NCI-H345 treated with DMSO at 0.1 percent for 48 hours (cell line): ENCODE measurements around the gene THAP9.
"Not testable (repeated sequence)": the region's sequence is repeated elsewhere in the genome, so short reads cannot be mapped to it uniquely, and the experiment has no call there.

Source experiments
- DNase-seq: peaks from one replicate; lab custom pipeline; 2025; ENCODE audit not compliant: unreplicated experiment; lab: John Stamatoyannopoulos, UW

The THAP9 gene

DNA sequence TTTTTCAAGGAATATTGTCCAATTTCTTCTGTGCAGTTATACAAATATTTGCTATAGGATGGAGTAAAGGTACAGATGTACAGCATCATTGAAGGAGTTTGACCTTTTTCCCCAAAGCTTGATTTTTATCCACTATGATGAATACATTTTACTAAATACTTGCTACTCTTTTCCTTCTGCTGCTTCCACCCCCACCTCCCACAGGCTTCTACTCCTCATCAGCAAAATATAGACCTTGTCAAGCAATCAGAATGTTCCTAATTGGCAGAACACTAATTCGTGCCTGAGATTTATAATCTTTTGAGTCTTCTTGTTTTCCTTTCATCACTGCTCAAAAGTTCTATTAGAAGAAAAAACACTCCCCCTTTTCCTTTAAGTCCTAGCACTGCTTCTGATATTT, 3.8 kb upstream of the THAP9 start:
- no peak for DNase-seq

DNA sequence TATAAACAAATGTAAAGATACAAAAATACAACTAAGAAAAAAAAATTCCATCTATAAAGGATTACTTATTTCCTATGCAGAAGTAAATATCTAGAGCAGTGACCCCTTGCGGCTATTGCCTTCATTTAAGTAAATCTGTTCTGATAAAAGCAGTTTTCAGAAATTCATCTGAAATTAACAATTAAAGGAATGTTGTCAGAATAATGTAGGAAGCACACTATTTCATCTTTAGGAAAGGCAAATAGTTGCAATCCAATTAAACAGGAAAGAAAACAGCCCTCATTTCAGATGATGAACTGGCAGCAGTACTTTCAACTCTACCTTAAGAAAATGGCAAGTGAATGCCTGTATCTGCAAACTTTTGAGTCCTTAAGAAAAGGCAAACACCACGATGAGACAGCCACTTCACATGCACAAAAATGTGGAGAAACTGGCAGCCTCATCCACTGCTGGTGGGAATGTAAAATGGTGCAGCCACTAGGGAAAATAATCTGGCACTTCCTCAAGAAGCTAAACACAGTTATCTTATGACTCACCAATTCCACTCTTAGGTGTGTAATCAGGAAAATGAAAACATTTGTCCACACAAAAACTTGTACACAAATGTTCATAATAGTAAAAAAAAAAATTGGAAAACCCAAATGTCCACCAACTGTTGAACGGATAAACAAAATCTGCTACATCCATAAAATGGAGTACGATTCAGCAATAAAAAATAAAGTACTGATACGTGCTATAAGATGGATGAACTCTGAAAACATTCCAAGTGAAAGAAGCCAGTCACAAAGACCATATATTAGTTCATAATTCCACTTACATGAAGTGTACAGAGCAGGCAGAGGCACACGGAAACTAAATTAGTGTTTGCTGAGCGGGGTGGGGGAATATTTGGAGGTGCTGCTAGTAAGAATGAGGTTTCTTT, 2.0 kb upstream of the THAP9 start:
- DNase-seq, result no peak

DNA sequence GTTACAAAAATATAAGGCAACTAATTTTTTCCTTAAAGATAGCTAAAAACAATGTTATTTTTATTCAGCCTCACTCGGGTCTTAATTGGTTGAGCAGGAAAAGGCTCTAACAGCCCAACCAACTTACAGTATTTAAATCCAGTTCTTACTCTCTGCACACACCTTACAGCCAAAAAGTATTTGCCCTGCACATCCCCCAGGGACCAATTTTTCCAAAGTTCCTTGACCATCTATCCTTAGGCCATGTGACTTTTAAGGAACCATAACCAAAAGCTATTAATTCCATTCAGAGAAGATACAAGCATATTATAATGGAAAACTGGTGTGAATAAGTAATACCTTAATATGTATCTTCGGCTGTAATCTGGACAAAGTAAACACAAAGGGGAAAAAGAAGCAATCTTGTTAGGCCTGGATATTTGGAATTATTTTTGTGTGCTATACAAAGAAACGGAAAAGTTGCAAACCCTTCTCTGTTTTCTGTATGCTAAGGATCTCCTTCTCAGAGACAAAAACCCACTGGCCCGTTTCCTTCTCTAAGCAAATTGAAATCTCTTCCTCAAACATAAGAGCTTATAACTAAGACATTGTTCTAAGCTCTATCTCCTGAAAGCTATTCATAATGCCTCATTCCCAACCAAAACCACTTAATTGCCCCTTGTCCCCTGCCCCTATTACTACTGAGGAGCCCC, 1.0 kb upstream of the THAP9 start:
- DNase-seq, result no peak

DNA sequence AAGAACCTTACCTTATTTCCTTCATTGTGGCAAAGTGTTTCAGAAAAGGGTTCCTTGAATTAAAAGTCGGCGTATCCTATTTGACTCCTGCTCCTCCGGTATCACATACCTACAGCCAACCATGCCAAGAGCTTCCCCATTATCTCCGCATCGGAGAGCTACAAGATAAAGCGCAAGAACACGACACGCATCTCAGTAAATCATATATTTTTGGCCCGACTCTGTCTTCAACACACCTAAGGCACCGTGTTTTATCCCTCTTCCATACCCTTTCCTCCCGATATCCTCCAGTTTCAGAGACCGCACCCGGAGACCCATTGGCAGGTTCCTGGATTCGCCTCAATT, 497 bp upstream of the THAP9 start:
- DNase-seq, result no peak

DNA sequence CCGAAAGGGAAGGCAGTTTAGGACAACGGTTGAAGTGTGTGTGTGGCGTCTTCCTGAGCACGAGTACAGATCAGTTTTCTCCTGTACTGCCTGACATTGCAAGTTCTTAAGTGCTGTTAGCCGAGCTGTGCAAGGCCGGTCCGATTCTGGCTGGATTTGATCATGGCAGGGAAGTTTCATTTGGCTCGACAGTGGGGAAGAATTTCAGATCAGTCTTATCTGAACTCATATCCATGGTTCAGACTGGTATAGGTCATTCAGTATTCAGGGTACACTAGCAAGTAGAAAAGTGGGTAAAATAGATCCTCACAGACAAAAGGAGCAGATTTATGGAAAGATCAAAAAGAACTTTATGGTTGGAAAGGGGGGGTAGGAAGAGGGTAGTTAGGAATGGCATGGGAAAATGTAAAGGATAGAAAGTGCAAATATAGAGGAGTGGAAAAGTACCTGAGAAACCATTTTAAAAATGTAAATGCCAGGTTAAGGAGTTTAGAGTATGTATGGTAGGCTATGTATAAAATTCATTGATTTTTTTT, 716 bp downstream of the THAP9 start:
- no peak for DNase-seq

DNA sequence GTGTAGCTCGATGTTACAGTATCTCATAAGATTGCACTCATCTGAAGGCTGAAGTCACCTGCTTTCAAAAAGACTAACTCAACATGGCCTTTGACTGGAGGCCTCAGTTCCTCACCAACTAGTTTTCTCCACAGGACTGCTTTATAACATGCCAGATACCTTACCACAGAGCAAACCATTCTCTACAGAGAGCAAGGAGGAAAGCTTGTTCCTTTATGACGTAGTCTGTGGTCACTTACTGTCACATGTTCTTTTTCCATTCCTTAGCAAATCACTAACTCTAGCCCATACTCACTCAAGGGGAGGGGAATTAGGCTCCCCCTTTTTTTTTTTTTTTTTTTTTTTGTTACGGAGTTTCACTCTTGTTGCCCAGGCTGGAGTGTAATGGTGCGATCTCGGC, 3.2 kb downstream of the THAP9 start:
- DNase-seq, result no peak

DNA sequence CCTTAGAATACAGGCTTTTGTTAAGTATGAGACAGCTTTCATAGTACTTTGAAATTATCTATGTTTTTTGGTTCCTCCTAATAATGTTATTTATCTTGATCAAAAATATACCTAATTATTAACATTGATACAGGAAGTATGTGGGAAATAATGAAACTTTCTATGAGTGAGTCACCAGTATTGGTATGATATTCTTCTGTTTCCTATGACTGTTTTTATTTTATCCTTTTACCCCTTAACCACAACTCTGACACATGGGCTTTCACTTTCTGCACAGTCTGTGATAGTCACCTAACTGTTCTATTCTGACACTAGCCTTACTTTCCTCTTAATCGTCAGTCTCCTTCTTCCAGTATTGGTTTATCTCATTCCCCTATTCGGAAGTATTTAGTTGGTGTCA, 4.7 kb downstream of the THAP9 start:
- DNase-seq, result no peak

DNA sequence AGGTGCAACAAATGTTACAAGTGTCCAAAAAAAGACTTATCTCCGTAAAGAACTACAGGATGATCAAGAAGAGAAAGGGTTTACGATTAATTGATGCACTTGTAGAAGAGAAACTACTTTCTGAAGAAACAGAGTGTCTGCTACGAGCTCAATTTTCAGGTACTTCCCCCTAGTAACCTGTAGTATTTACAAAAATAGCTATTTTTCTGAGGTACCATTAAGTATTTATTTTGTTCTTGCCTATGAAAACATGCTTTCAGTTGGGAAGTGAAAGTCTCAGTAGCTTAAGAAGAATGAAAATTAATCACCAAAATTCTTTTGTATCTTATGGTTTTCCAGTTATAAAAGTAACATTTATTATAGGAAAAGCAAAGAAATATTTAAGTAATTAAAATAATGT, 5.9 kb downstream of the THAP9 start:
- no peak for DNase-seq

DNA sequence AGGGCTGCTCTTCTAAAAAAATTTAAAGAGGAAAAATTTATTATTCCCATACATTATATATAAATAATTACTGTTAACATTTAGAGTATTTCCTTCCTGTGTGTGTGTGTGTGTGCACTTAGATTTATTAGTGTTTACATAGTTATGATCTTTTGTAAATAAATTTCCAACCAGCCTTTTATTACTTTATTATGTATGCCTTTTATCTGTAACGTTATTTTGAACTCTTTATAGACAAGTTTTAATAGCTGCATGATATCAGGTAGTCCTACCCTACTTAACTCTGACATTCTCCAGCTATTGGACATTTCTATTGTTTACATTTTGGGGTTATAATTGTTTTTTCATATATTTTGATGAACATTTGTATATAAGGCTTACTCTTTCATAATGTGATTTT, 8.8 kb downstream of the THAP9 start:
- no peak for DNase-seq

DNA sequence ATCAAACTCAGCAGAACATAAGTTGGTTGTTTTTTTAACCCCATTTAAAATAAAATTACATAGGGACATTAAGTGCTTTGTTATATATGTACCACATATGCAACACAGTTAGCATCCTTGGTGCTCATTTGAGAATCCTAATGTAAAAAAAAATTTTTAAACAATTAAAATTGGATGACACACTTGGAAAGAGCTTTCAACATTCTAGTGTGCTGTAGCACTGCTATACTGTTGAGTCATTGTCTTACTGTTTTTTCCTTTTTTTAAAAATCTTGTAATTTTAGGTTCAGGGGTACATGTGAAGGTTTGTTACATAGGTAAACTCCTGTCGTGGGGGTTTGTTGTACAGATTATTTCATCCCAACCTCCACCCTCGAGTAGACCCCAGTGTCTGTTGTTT, 12.8 kb downstream of the THAP9 start:
- DNase-seq, result no peak

DNA sequence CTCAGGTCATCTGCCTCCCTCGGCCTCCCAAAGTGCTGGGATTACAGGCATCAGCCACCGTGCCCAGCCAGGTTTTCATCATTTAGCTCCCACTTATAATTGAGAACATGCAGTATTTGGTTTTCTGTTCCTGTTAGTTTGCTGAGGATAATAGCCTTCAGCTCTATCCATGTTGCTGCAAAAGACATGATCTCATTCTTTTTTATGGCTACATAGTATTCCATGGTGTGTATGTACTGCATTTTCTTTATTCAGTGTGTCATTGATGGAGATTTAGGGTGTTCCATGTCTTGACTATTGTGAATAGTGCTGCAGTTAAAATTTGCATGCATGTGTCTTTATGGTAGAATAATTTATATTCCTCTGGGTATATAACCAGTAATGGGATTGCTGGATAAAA, 13.4 kb downstream of the THAP9 start:
- not testable (repeated sequence) for DNase-seq

DNA sequence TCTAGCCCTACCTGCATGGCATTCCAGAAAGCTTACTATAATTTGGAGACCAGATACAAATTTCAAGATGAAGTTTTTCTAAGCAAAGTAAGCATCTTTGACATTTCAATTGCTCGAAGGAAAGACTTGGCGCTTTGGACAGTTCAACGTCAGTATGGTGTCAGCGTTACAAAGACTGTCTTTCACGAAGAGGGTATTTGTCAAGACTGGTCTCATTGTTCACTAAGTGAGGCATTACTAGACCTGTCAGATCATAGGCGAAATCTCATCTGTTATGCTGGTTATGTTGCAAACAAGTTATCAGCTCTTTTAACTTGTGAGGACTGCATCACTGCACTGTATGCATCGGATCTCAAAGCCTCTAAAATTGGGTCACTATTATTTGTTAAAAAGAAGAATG, 17.6 kb downstream of the THAP9 start:
- DNase-seq, result no peak

DNA sequence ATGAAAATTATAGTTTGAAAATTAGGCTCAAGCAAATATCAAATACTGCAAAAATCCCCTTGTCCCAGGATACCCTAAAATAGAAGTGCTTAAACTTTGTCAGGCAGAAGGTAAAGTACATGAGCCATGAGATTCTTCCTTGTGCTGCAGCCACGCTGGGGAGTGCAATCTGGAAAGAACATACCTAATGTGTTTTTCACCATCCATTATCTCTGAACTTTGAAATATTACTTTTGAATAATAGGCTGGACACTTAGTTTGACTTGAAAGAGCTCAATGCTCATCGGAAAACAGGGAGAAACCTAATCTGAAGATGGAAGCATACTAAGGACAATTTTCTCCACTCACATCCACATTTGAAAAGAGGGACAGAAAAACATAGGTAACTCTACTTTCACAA, 18.9 kb downstream of the THAP9 start:
- no peak for DNase-seq

DNA sequence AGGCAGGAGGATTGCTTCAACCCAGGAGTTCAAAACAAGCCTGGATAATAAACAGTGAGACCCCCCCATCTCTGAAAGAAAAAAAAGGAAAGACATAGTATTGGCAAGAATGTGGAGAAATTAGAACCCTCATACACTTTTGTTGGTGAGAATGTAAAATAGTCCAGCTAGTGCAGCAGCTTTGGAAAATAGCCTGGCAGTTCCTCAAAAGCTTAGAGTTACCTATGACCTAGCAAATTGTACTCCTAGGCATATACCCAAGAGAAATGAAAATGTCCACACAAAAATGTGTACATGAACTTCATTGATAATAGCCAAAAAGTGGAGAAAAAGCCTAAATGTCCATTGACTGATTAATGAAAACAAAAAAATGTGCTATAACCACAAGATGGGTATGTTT, 21.3 kb downstream of the THAP9 start:
- DNase-seq, result no peak

DNA sequence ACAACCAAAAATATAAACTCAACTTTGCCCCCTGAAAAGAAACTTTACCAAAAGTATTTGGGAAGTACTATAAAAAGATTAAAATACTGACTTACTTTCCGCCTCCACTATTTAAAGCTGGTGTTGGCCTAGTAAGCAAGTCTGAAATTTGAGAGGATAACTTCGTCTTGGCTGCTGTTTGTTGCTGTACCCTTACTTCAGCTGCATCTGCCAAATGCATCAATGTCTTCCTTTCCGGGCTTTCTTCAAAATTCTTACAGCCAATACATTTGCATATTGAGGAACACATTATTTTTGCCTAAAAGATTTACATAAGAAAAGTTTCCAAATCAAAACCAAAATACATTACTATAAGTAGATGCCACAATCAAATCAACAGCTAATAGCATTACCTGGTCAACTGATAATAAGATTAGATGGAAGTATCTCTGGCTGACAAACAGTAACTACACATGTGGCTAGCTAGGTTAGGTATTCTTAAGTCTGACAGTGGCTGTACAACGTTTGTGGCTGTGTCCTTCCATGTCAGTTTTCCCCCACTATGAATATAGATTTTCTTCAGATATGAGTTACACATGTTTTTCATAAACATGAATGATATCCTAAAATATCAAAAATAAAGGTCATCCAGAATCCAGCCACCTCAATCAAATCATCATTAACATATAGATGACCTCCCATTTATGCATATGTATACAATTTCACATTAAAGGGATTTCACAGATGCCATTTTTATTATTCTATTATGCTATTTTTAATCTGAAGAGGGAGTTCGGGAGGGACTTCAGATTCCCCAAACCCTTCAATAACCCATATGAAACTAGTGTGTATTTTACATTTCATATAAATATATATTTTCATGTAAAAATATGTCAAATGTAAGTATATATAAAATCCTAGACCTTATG, 30.6 kb downstream of the THAP9 start:
- no peak for DNase-seq

DNA sequence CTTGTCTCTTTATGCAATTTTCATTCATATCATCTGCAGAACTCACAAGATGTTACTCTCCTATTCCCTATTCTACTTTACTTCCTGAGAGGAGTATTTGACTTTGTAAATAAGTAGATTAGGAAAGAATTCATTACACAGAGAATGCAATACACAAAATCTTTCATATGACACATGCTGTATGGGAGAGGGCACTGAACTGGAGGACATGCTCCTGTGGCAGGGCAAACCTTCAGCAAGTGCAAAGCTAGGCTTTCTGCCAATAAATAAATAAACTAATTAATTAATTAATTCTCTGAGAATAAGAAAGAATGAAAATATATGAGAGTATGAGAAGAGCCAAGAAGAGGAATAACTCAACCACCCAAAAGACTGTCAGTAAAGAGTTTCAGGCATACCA, 33.9 kb downstream of the THAP9 start:
- no peak for DNase-seq

DNA sequence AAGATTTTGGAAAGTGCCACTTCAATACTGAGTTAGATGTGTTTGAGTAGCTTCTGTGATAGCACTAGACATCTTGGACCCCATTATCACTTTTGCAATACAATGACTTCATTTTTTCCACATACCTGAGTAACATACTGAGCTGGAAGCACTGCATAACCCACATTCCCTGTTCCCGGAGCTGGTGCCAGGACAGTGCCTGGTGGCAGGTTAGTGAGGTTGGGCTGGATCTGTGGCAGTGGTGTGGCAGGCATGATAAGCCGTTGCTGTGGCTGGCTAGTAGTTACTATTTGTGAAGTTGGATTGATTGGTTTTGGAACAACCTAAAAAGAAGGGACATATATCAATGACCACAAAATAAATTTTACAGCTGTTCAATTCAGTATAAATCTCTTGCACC, 38.9 kb downstream of the THAP9 start:
- DNase-seq, result no peak

DNA sequence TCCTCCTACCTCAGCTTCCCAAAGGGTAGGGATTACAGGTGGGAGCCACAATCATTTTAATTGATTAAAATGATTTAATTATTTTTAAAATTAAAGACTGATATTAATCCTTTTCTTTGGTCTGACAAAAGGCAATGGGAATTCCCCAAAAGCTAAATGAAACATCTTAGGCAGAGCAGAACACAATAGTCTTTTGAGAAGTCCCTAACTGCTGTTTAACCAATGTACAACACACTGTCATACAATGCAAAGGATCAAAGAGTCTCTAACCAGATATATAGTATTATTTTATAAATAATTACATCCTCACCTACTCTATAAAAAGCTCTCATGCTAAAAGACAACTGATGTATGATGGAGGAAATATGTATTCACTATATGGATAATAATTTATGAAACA, 47.0 kb downstream of the THAP9 start:
- no peak for DNase-seq

DNA sequence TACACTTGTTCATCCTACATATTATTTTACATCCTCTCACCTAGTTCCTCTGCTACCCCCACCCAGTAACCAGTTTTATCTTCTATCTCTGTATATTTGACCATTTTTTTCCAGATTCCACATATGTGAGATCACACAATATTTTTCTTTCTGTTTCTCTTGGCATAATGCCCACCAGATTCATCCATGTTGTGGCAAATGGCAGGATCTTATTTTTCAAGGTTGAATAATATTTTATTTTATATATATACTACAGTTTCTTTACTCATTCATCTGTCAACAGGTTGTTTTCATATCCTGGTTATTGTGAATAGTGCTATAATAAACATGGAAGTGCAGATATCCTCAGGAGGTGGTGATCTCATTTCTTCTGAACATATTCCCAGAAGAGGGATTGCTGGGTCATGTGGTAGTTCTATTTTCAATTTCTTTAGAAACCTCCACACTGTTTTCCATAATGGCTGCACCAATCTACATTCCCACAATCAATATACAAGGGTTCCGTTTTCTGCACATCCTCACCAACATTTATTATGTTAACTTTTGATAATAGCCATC, 48.2 kb downstream of the THAP9 start:
- no peak for DNase-seq

DNA sequence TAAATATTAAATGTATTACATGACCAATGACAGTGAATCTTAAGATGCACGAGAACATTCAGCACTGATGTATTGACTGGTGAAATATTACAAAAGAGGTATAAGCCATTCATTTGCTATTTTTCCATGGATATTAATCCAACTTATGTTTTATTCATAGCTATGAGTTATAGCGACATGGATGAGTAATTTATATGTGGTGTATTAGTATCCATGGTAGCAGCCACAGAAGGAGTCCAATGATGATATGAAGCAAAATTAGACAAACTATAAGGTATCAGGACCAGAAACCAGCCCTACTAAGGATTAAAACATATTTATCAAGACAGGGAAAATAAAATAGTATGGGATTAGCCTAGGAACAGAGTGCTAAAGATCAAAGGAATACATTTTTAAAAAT, 50.7 kb downstream of the THAP9 start:
- DNase-seq, result no peak

DNA sequence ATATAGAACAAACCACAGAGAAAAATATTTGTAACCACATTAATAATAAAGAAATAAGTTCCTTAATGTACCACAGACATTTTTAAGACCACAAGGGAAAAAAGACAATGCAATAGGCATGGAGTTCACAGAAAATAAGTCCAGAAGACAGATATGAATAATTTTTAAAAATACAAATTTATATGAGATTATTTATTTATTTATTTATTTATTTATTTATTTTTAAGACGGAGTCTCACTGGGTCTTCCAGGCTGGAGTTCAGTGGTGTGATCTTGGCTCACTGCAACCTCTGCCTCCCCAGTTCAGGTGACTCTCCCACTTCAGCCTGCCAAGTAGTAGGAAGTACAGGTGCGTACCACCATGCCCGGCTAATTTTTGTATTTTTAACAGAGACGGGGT, 53.7 kb downstream of the THAP9 start:
- no peak for DNase-seq
